CD4-positive, alpha-beta T cell (primary cell): ENCODE measurements around the gene ANGEL1. TPM values are rescaled to one million over a fixed set of nuclear protein-coding genes. Genes with fewer than 3 reads are reported as not detected.

Source experiments
- ATAC-seq: fragments of 200-7000 bp; cut with Tn5 transposase; one replicate; pipeline ENCODE4 v1.10.0; 2022; ENCODE audit warnings: mild to moderate bottlenecking; ENCODE audit not compliant: poor library complexity
- CTCF ChIA-PET: fragments of 350-600 bp; sonication (Branson Sonifier 250); formaldehyde crosslinking; loops from one replicate; lab custom pipeline; 2021; ENCODE audit warnings: antibody characterized with exemption, inconsistent platforms; lab: Charles Lee
- POLR2A ChIA-PET: fragments of 350-600 bp; sonication (Branson Sonifier 250); formaldehyde crosslinking; loops from one replicate; lab custom pipeline; 2021; ENCODE audit warnings: antibody characterized with exemption, inconsistent platforms; lab: Charles Lee
- DNase-seq, 14 experiments: peaks; one replicate each; pipeline ENCODE4 v3.0.0-alpha.2; 2013 to 2020; ENCODE audit warnings: mixed read lengths in 2 of 14
- H3K27ac ChIP-seq, 2 donors: one replicate each; pipeline versions ENCODE4 v1.5.1 to v1.7.0; 2013; ENCODE audit warnings: low read length in 2 of 2, low read depth in 1 of 2, mild to moderate bottlenecking in 1 of 2
- H3K27me3 ChIP-seq, 2 experiments: 1 replicate in 1 of 2; 2 replicates in 1 of 2; pipeline versions ENCODE4 v1.6.1 to v1.7.0; 2013; ENCODE audit warnings: low read length in 2 of 2, control low read depth in 1 of 2, mild to moderate bottlenecking in 1 of 2, moderate library complexity in 1 of 2; ENCODE audit not compliant: insufficient read depth in 2 of 2, control insufficient read depth in 1 of 2
- H3K36me3 ChIP-seq: one replicate; pipeline ENCODE4 v1.6.1; 2013; ENCODE audit warnings: low read length, control low read depth; ENCODE audit not compliant: insufficient read depth
- H3K4me1 ChIP-seq: one replicate; pipeline ENCODE4 v1.6.1; 2013; ENCODE audit warnings: low read length, control low read depth; ENCODE audit not compliant: insufficient read depth
- H3K4me3 ChIP-seq: one replicate; pipeline ENCODE4 v1.5.1; 2013; ENCODE audit warnings: mild to moderate bottlenecking, low read length, moderate library complexity
- H3K9me3 ChIP-seq, 2 experiments: 1 replicate in 1 of 2; 2 replicates in 1 of 2; pipeline versions ENCODE4 v1.6.1 to v1.7.0; 2013; ENCODE audit warnings: low read length in 2 of 2, mild to moderate bottlenecking in 2 of 2, control low read depth in 1 of 2, moderate library complexity in 1 of 2; ENCODE audit not compliant: control insufficient read depth in 1 of 2, insufficient read depth in 1 of 2
- H3K27ac Mint-ChIP-seq: one replicate; pipeline ENCODE4 v1.8.0; 2020; ENCODE audit warnings: mixed read lengths
- H3K27me3 Mint-ChIP-seq: one replicate; pipeline ENCODE4 v1.8.0; 2021; ENCODE audit warnings: mixed read lengths
- H3K36me3 Mint-ChIP-seq: one replicate; pipeline ENCODE4 v1.8.0; 2021; ENCODE audit warnings: low read depth, mixed read lengths
- H3K4me1 Mint-ChIP-seq: one replicate; pipeline ENCODE4 v1.8.0; 2021; ENCODE audit warnings: low read depth, mixed read lengths
- H3K4me3 Mint-ChIP-seq: one replicate; pipeline ENCODE4 v1.8.0; 2020; ENCODE audit warnings: mild to moderate bottlenecking, mixed read lengths
- H3K9me3 Mint-ChIP-seq: one replicate; pipeline ENCODE4 v1.8.0; 2020; ENCODE audit warnings: mixed read lengths
- CTCF ChIP-seq: fragments of 200-600 bp; IDR thresholded peaks from one replicate; pipeline ENCODE4 v1.8.0; 2022; ENCODE audit warnings: antibody characterized with exemption, mild to moderate bottlenecking
- intact Hi-C, 2 experiments: fragments of 100-400 bp; cut with DNase I in 1 of 2; cut with micrococcal nuclease in 1 of 2; formaldehyde crosslinking; loops; one replicate each; pipeline versions ENCODE4 v1.15.1 to v1.9.0; 2023 to 2025; cut with DNase I, micrococcal nuclease
- total RNA-seq, 174 experiments: library from RNA in 2 of 174; stranded (reverse) in 2 of 174; gene quantifications; one replicate each; pipeline ENCODE4 v1.2.3 and lab custom pipeline; 2021 to 2026

Gene ANGEL1
- total RNA-seq, 2 experiments from 2014 or later, result 10.1 to 10.4 TPM

- peaks cover 53% of the 10 kb centered on the region for H3K4me1 ChIP-seq
- no peak overlapping the region for H3K4me3 ChIP-seq
- peak overlapping the region; percentile 69 for H3K27ac Mint-ChIP-seq
- ATAC-seq (no peak), DNase-seq (no peak)
- peaks cover 6% of the 10 kb centered on the region for H3K27me3 Mint-ChIP-seq
- peaks cover 38% of the 10 kb centered on the region for H3K4me1 Mint-ChIP-seq
- H3K36me3 ChIP-seq, result no peaks in the 10 kb centered on the region
- H3K4me3 Mint-ChIP-seq, result no peak overlapping the region
- H3K9me3 ChIP-seq, result no peaks in the 10 kb centered on the region
- intact Hi-C loops, result loop anchor here in 1 of 2 experiments (5.0 kb wide), 1 partner anchor 53 kb away; no protein-coding TSS in a partner anchor
- H3K9me3 Mint-ChIP-seq, result no peaks in the 10 kb centered on the region
- no peak overlapping the region for H3K27ac ChIP-seq
- no peak for TF ChIP-seq CTCF
- CTCF ChIA-PET, result interaction anchor here (1.4 to 1.6 kb wide), 2 partner anchors 19 to 55 kb away, joined by 3 to 5 read pairs; no protein-coding TSS in a partner anchor
- H3K27me3 ChIP-seq, result peaks cover 0 to 7% of the 10 kb centered on the region in 2 experiments
- POLR2A ChIA-PET, result interaction anchor here (1.2 kb wide), 1 partner anchor 46 kb away, joined by 3 read pairs; no protein-coding TSS in a partner anchor
- H3K36me3 Mint-ChIP-seq, result no peaks in the 10 kb centered on the region
Measured at GRCh38 chr14:76765461-76765931, 47.2 kb downstream of the ANGEL1 start.

- DNase-seq, result peak in 1 of 14 experiments; percentile 23
- Histone ChIP-seq H3K27me3 (peaks cover 0 to 7% of the 10 kb centered on the region in 2 experiments), H3K9me3 (no peaks in the 10 kb centered on the region), H3K4me1 (peaks cover 39% of the 10 kb centered on the region), H3K36me3 (no peaks in the 10 kb centered on the region), H3K4me3 (no peak overlapping the region), H3K27ac (no peak overlapping the region)
- intact Hi-C loops, result no loop called here
- H3K4me3 Mint-ChIP-seq, result peak overlapping the region; percentile 88
- no peaks in the 10 kb centered on the region for H3K9me3 Mint-ChIP-seq
- ChIA-PET CTCF (no interaction called here), POLR2A (no interaction called here)
- no peak for ATAC-seq
- no peak for TF ChIP-seq CTCF
- peaks cover 39% of the 10 kb centered on the region for H3K4me1 Mint-ChIP-seq
- peak overlapping the region; percentile 13 for H3K27ac Mint-ChIP-seq
- H3K27me3 Mint-ChIP-seq, result peaks cover 24% of the 10 kb centered on the region
- no peaks in the 10 kb centered on the region for H3K36me3 Mint-ChIP-seq
Measured at GRCh38 chr14:76763096-76764041, 49.3 kb downstream of the ANGEL1 start.

GRCh38 chr14:76762411-76763095 is 50.1 kb downstream of the ANGEL1 start:
- H3K4me1 ChIP-seq, result peaks cover 31% of the 10 kb centered on the region
- no peaks in the 10 kb centered on the region for H3K9me3 ChIP-seq
- H3K36me3 Mint-ChIP-seq, result no peaks in the 10 kb centered on the region
- peaks cover 31% of the 10 kb centered on the region for H3K4me1 Mint-ChIP-seq
- ATAC-seq (no peak), DNase-seq (peak in 1 of 14 experiments; percentile 20)
- peak overlapping the region; percentile 75 for H3K27ac Mint-ChIP-seq
- ChIA-PET POLR2A (no interaction called here), CTCF (no interaction called here)
- intact Hi-C loops, result no loop called here
- no peak overlapping the region for H3K27ac ChIP-seq
- H3K9me3 Mint-ChIP-seq, result no peaks in the 10 kb centered on the region
- H3K27me3 ChIP-seq, result peaks cover 0 to 7% of the 10 kb centered on the region in 2 experiments
- H3K4me3 Mint-ChIP-seq, result peak overlapping the region; percentile 88
- H3K36me3 ChIP-seq, result no peaks in the 10 kb centered on the region
- TF ChIP-seq CTCF, result no peak
- H3K27me3 Mint-ChIP-seq, result peaks cover 30% of the 10 kb centered on the region
- peak overlapping the region; percentile 49 for H3K4me3 ChIP-seq
